Measurements from ENCODE around the gene CTBP1. TPM values are rescaled to one million over a fixed set of nuclear protein-coding genes. Genes with fewer than 3 reads are reported as not detected.
A peak's percentile ranks its signal among the peaks of the same experiment; 100 is the strongest.

CTBP1 gene
- total and polyA plus RNA-seq, 2 of the 8 experiments (the other 6 are each of a cell fraction or from before 2014, with no cell fraction given) = 128 to 185 TPM

GRCh38 chr4:1244081-1244977, 4.6 kb downstream of the CTBP1 start:
- peaks cover 4% of the 10 kb centered on the region; the same call in 1 of the 2 replicates for H3K23me2 ChIP-seq (ENCODE audit: low read depth, low read length)
- H3K36me3 ChIP-seq (ENCODE audit: control insufficient read depth in 2 of 4, insufficient read depth in 4 of 4, low read length in 3 of 4) = peaks cover 2 to 20% (median 8%) of the 10 kb centered on the region in 4 experiments; a peak in 4 of 8 replicates
- DNase-seq (ENCODE audit: low read depth in 1 of 2, low spot score in 2 of 2) = peak in 1 of 2 experiments; percentile 22
- H3K4me1 ChIP-seq (replicated peaks in 1 of 4; ENCODE audit: control insufficient read depth in 3 of 4, insufficient read depth in 4 of 4, low read length in 3 of 4) = peaks cover 0 to 12% (median 7%) of the 10 kb centered on the region in 4 experiments; a peak in 5 of 7 replicates
- no peak overlapping the region for H2AFZ ChIP-seq (ENCODE audit: low read length)
- H3K14ac ChIP-seq (ENCODE audit: insufficient read length) = no peak overlapping the region
- H4K91ac ChIP-seq (replicated peaks; ENCODE audit: insufficient read length, low read length) = no peak overlapping the region
- no peaks in the 10 kb centered on the region; a peak in 1 of 7 replicates for H3K27me3 ChIP-seq (replicated peaks in 1 of 4; ENCODE audit: control insufficient read depth in 3 of 4, extremely low read depth in 1 of 4, insufficient read depth in 3 of 4, low read length in 3 of 4)
- H4K8ac ChIP-seq (ENCODE audit: extremely low read depth, insufficient read depth, low read length) = peak overlapping the region; percentile 51; the same call in 1 of the 2 replicates
- no peak overlapping the region for H3K18ac ChIP-seq (ENCODE audit: extremely low read depth, low read length)
- peaks cover 23 to 50% of the 10 kb centered on the region in 2 experiments for H4K20me1 ChIP-seq (replicated peaks in 1 of 2; ENCODE audit: control insufficient read depth in 1 of 2, insufficient read depth in 2 of 2, low read length in 2 of 2)
- peaks cover 48 to 75% of the 10 kb centered on the region in 2 experiments for H3K79me2 ChIP-seq (ENCODE audit: control insufficient read depth in 1 of 2, insufficient read depth in 2 of 2, low read length in 2 of 2)
- no peak overlapping the region for H3K4ac ChIP-seq (replicated peaks; ENCODE audit: insufficient read length, low read depth, low read length)
- no peak for FAIRE-seq
- no peak overlapping the region for H2AK5ac ChIP-seq (ENCODE audit: low read depth, low read length)
- H3K27ac ChIP-seq (ENCODE audit: low read depth, low read length) = no peak overlapping the region
- no peak overlapping the region for H3K23ac ChIP-seq (ENCODE audit: insufficient read length)
- H3K9me3 ChIP-seq (ENCODE audit: insufficient read depth in 2 of 2, low read depth in 1 of 2, low read length in 1 of 2) = no peaks in the 10 kb centered on the region
- POLR2A ChIA-PET (ENCODE audit: partially characterized antibody) = interaction anchor here (0.6 to 1.7 kb wide), 3 partner anchors 8 to 110 kb away, joined by 3 to 4 read pairs (median 3); no protein-coding TSS in a partner anchor
- no peak overlapping the region for H2BK12ac ChIP-seq (ENCODE audit: low read depth, low read length)
- H2BK20ac ChIP-seq (ENCODE audit: low read length) = no peak overlapping the region
- no peak overlapping the region for H3K4me2 ChIP-seq (ENCODE audit: insufficient read depth in 1 of 2, low read depth in 2 of 2, low read length in 2 of 2)
- no peak overlapping the region for H4K5ac ChIP-seq (ENCODE audit: insufficient read length, low read depth, low read length)
- CTCF ChIA-PET (ENCODE audit: partially characterized antibody) = interaction anchor here (1.1 to 2.2 kb wide), 5 partner anchors 10 to 113 kb away, joined by 3 to 8 read pairs (median 3); no protein-coding TSS in a partner anchor
- WGBS, 2 experiments (ENCODE audit: extremely low coverage in 1 of 2, insufficient coverage in 1 of 2, insufficient read length in 1 of 2, insufficient replicate concordance in 2 of 2, low coverage in 1 of 2, low lambda C conversion rate in 2 of 2, missing lambda C conversion rate in 1 of 2) = 86% methylated on average over 26 of the region's 33 CpGs; no CpG with 5 or more reads in 1 of the 2 experiments
- H2BK5ac ChIP-seq (ENCODE audit: low read depth, low read length) = no peak overlapping the region
- no peak overlapping the region for H2BK15ac ChIP-seq (ENCODE audit: low read length)
- H2BK120ac ChIP-seq (replicated peaks; ENCODE audit: low read depth, low read length) = no peak overlapping the region
- H3K79me1 ChIP-seq (ENCODE audit: low read depth, low read length) = peaks cover 28% of the 10 kb centered on the region; the same call in 1 of the 2 replicates
- H3K4me3 ChIP-seq (ENCODE audit: extremely low read depth in 1 of 4, insufficient read depth in 2 of 4, low read depth in 3 of 4, low read length in 4 of 4) = no peak overlapping the region
- H3K56ac ChIP-seq (replicated peaks; ENCODE audit: insufficient read length, low read depth, low read length) = no peak overlapping the region
- H3K9ac ChIP-seq (replicated peaks in 1 of 4; ENCODE audit: extremely low read depth in 1 of 4, low read depth in 3 of 4, low read length in 3 of 4) = no peak overlapping the region
- TF ChIP-seq SP4 (IDR thresholded peaks at IDR 0.05; ENCODE audit: low read length) (no peak), KDM5A (IDR thresholded peaks at IDR 0.05; ENCODE audit: low read length) (no peak), CREB1 (IDR thresholded peaks at IDR 0.05) (no peak), JUND (IDR thresholded peaks at IDR 0.05; ENCODE audit: low read length) (no peak), SIX5 (IDR thresholded peaks at IDR 0.05; ENCODE audit: low read depth, low read length) (no peak), HDAC6 (IDR thresholded peaks at IDR 0.05; ENCODE audit: low read depth, low read length) (no peak), SRF (IDR thresholded peaks at IDR 0.05; ENCODE audit: low read depth, low read length) (no peak), E2F6 (IDR thresholded peaks at IDR 0.05) (no peak), MAFK (IDR thresholded peaks at IDR 0.05; ENCODE audit: low read depth, low read length) (no peak), PHF8 (conservative IDR thresholded peaks at IDR 0.05; ENCODE audit: low read depth, low read length) (no peak), POU5F1 (IDR thresholded peaks at IDR 0.05; ENCODE audit: low read depth, low read length) (no peak), POLR2A (IDR thresholded peaks at IDR 0.05; ENCODE audit: control extremely low read depth in 1 of 2, low read depth in 2 of 2, low read length in 2 of 2) (no peak)
